HG03025 (cell line): ENCODE results near the gene FRMD5.
"Not testable (repeated sequence)": the region's sequence is repeated elsewhere in the genome, so short reads cannot be mapped to it uniquely, and the experiment has no call there.

Experiments
- ATAC-seq: cut with Tn5 transposase; IDR thresholded peaks from one replicate; pipeline ENCODE4 v1.9.1; 2021; ENCODE audit warnings: mild to moderate bottlenecking, moderate library complexity; ENCODE audit not compliant: unreplicated experiment, low FRiP score

FRMD5 gene

GRCh38 chr15:44195151-44195740 is at the start of gene FRMD5:
TSS of gene FRMD5 (minus strand) at chr15:44195271.
- peak; percentile 96 for ATAC-seq

- ATAC-seq, result no peak
Observed at GRCh38 chr15:44243829-44244228, 48.8 kb upstream of the FRMD5 start.

GRCh38 chr15:44243141-44243540 is 48.1 kb upstream of the FRMD5 start:
- no peak for ATAC-seq

- ATAC-seq, result no peak
Observed at GRCh38 chr15:44231842-44232241, 36.8 kb upstream of the FRMD5 start.

GRCh38 chr15:44229301-44229700 is 34.2 kb upstream of the FRMD5 start:
- not testable (repeated sequence) for ATAC-seq

GRCh38 chr15:44227584-44227983 is 32.5 kb upstream of the FRMD5 start:
- ATAC-seq, result no peak

- not testable (repeated sequence) for ATAC-seq
Observed at GRCh38 chr15:44227001-44227400, 31.9 kb upstream of the FRMD5 start.

- ATAC-seq, result no peak
Observed at GRCh38 chr15:44222478-44222877, 27.4 kb upstream of the FRMD5 start.

GRCh38 chr15:44219073-44219472 is 24.0 kb upstream of the FRMD5 start:
- ATAC-seq, result no peak

- ATAC-seq, result no peak
Observed at GRCh38 chr15:44216958-44217357, 21.9 kb upstream of the FRMD5 start.

- no peak for ATAC-seq
Observed at GRCh38 chr15:44215594-44215993, 20.5 kb upstream of the FRMD5 start.

GRCh38 chr15:44208956-44209355 is 13.9 kb upstream of the FRMD5 start:
- ATAC-seq, result no peak

GRCh38 chr15:44207643-44208042 is 12.6 kb upstream of the FRMD5 start:
- no peak for ATAC-seq

GRCh38 chr15:44199393-44199792 is 4.3 kb upstream of the FRMD5 start:
- no peak for ATAC-seq

GRCh38 chr15:44194323-44195150 is 534 bp downstream of the FRMD5 start:
- ATAC-seq, result peak; percentile 21

GRCh38 chr15:44193651-44194322 is 1.3 kb downstream of the FRMD5 start:
- ATAC-seq, result no peak

GRCh38 chr15:44188795-44189194 is 6.3 kb downstream of the FRMD5 start:
- no peak for ATAC-seq

- ATAC-seq, result no peak
Observed at GRCh38 chr15:44186705-44187104, 8.4 kb downstream of the FRMD5 start.

- no peak for ATAC-seq
Observed at GRCh38 chr15:44183363-44183762, 11.7 kb downstream of the FRMD5 start.

- no peak for ATAC-seq
Observed at GRCh38 chr15:44181410-44181809, 13.7 kb downstream of the FRMD5 start.

GRCh38 chr15:44177139-44177538 is 17.9 kb downstream of the FRMD5 start:
- ATAC-seq, result no peak

- no peak for ATAC-seq
Observed at GRCh38 chr15:44173813-44174212, 21.3 kb downstream of the FRMD5 start.
